Measurements from ENCODE around the gene VSIG10L2.

- TF ChIP-seq EZH2 (IDR thresholded peaks at IDR 0.05; ENCODE audit: insufficient read depth, poor library complexity, severe bottlenecking) = no peak
- no peak for TF ChIP-seq EZH2phosphoT487 (IDR thresholded peaks at IDR 0.05; ENCODE audit: insufficient read depth, low read depth)
These were observed 36.5 kb downstream of the VSIG10L2 start for GRCh38 chr11:125982348-125982730.

Measured in GM23248 (cell line).